Panc1 (cell line): ENCODE data around the gene FLVCR2. TPM values are rescaled to one million over a fixed set of nuclear protein-coding genes. Genes with fewer than 3 reads are reported as not detected.

Experiments
- ATAC-seq: fragments of 200-7000 bp; cut with Tn5 transposase; 2 replicates; pipeline ENCODE4 v1.9.1; 2020; ENCODE audit warnings: mild to moderate bottlenecking, moderate library complexity
- BruUV-seq: library from RNA; stranded (reverse); fragments of 400-500 nt; replicated peaks from 2 replicates; lab custom pipeline; 2021; lab: Mats Ljungman, UMichigan
- CTCF ChIA-PET: fragments of 300-600 bp; sonication (Branson Sonifier 250); formaldehyde crosslinking; loops from one replicate; lab custom pipeline; 2022; ENCODE audit warnings: antibody characterized with exemption; lab: Charles Lee
- POLR2A ChIA-PET: fragments of 300-600 bp; sonication (Branson Sonifier 250); formaldehyde crosslinking; loops from one replicate; lab custom pipeline; 2022; ENCODE audit warnings: antibody characterized with exemption; lab: Charles Lee
- DNase-seq: peaks from one replicate; pipeline ENCODE4 v3.0.0-alpha.2; 2010; ENCODE audit warnings: low read depth, low spot score
- H3K27ac ChIP-seq: 2 replicates; pipeline ENCODE4 v1.5.1; 2011; ENCODE audit warnings: mild to moderate bottlenecking, low read length, inconsistent platforms
- H3K27me3 ChIP-seq: fragments of 200-500 bp; sonication (Bioruptor generic); 2 replicates; pipeline ENCODE4 v1.6.0; 2014; ENCODE audit warnings: low read length, inconsistent platforms; ENCODE audit not compliant: control insufficient read depth, insufficient read depth
- H3K36me3 ChIP-seq: fragments of 200-500 bp; sonication (Bioruptor generic); 2 replicates; pipeline ENCODE4 v1.5.1; 2014; ENCODE audit warnings: inconsistent platforms, mild to moderate bottlenecking, low read length, moderate library complexity; ENCODE audit not compliant: control insufficient read depth, insufficient read depth
- H3K4me1 ChIP-seq: 2 replicates; pipeline ENCODE4 v1.5.1; 2011; ENCODE audit warnings: inconsistent platforms, mild to moderate bottlenecking, low read length, moderate library complexity; ENCODE audit not compliant: control insufficient read depth, insufficient read depth
- H3K4me3 ChIP-seq, 2 experiments: 2 replicates each; pipeline ENCODE4 v1.5.1; 2011 to 2012; ENCODE audit warnings: low read depth in 2 of 2, low read length in 2 of 2, mild to moderate bottlenecking in 2 of 2, inconsistent platforms in 1 of 2, moderate library complexity in 1 of 2
- H3K9me3 ChIP-seq: fragments of 200-500 bp; sonication (Bioruptor generic); 2 replicates; pipeline ENCODE4 v1.5.1; 2014; ENCODE audit warnings: low read depth, mild to moderate bottlenecking, inconsistent platforms, low read length, moderate library complexity; ENCODE audit not compliant: control insufficient read depth, insufficient read depth
- CTCF ChIP-seq: fragments of 450-650 bp; IDR thresholded peaks from 2 replicates; pipeline ENCODE4 v1.5.1; 2017; ENCODE audit warnings: mild to moderate bottlenecking
- POLR2AphosphoS5 ChIP-seq: IDR thresholded peaks from 2 replicates; pipeline ENCODE4 v1.6.1; 2012; ENCODE audit warnings: mild to moderate bottlenecking, low read depth, low read length, moderate library complexity
- REST ChIP-seq, 2 experiments: IDR thresholded peaks; 2 replicates each; pipeline ENCODE4 v1.6.1; 2011 to 2012; ENCODE audit warnings: low read depth in 2 of 2, control low read depth in 1 of 2, low read length in 1 of 2, mild to moderate bottlenecking in 1 of 2, moderate library complexity in 1 of 2; ENCODE audit not compliant: insufficient read depth in 1 of 2
- SIN3A ChIP-seq: IDR thresholded peaks from 2 replicates; pipeline ENCODE4 v1.6.1; 2012; ENCODE audit warnings: low read depth, mild to moderate bottlenecking, low read length, moderate library complexity, borderline replicate concordance; ENCODE audit not compliant: insufficient read depth
- TCF7L2 ChIP-seq: IDR thresholded peaks from 2 replicates; pipeline ENCODE4 v1.6.1; 2011; ENCODE audit warnings: mild to moderate bottlenecking, low read depth, low read length, inconsistent platforms
- in situ Hi-C: cut with HindIII; loops from 2 replicates; pipeline ENCODE4 v1.10.0; 2016; ENCODE audit warnings: low sequenced_read_pairs, low pct_unique_long_range_greater_than_20kb
- intact Hi-C: fragments of 100-400 bp; cut with micrococcal nuclease; formaldehyde crosslinking; loops from one replicate; pipeline ENCODE4 v1.10.0; 2022; ENCODE audit not compliant: unreplicated experiment
- total RNA-seq: library from RNA; stranded (reverse); gene quantifications from one replicate; pipeline ENCODE4 v1.2.1, GENCODE V29; 2021; ENCODE audit not compliant: unreplicated experiment

Gene FLVCR2
- total RNA-seq, 1 experiment from 2014 or later: 9.7 TPM

GRCh38 chr14:75562489-75562888, 15.9 kb upstream of the FLVCR2 start:
- BruUV-seq: no TSS peak
- CTCF ChIA-PET: interaction anchor here (2.3 kb wide), 1 partner anchor 15 kb away, joined by 6 read pairs; no protein-coding TSS in a partner anchor
- no peak overlapping the region for H3K27ac ChIP-seq
- in situ Hi-C loops: no loop called here
- no peaks in the 10 kb centered on the region for H3K27me3 ChIP-seq
- H3K9me3 ChIP-seq: no peaks in the 10 kb centered on the region
- H3K36me3 ChIP-seq: no peaks in the 10 kb centered on the region
- intact Hi-C loops: no loop called here
- H3K4me3 ChIP-seq: no peak overlapping the region
- no peak for ATAC-seq
- no peak for DNase-seq
- POLR2A ChIA-PET: interaction anchor here (0.7 kb wide), 1 partner anchor 11 kb away, joined by 6 read pairs; no protein-coding TSS in a partner anchor
- TF ChIP-seq POLR2AphosphoS5 (no peak), REST (IDR thresholded peaks at IDR 0.05; ENCODE audit: insufficient read depth in 1 of 2, low read depth in 2 of 2, low read length in 1 of 2) (no peak), SIN3A (no peak), CTCF (no peak), TCF7L2 (no peak)
- H3K4me1 ChIP-seq: peaks cover 4% of the 10 kb centered on the region; the same call in 1 of the 2 replicates

GRCh38 chr14:75563931-75564330, 14.5 kb upstream of the FLVCR2 start:
- Histone ChIP-seq H3K27ac (no peak overlapping the region), H3K4me1 (peaks cover 4% of the 10 kb centered on the region; the same call in 1 of the 2 replicates), H3K27me3 (no peaks in the 10 kb centered on the region), H3K36me3 (no peaks in the 10 kb centered on the region), H3K9me3 (no peaks in the 10 kb centered on the region), H3K4me3 (no peak overlapping the region)
- DNase-seq (no peak), ATAC-seq (no peak)
- in situ Hi-C loops (no loop called here), intact Hi-C loops (no loop called here)
- POLR2A ChIA-PET: no interaction called here
- BruUV-seq: no TSS peak
- CTCF ChIA-PET: no interaction called here
- TF ChIP-seq CTCF: no peak
- TF ChIP-seq TCF7L2: no peak
- TF ChIP-seq SIN3A: no peak
